Parathyroid adenoma (tissue), 2 donors: Measurements from ENCODE around the gene EDEM2.

ENCODE experiments used
- H2AFZ ChIP-seq: fragments of 300-600 bp; sonication (generic); one replicate; pipeline ENCODE4 v1.7.0; 2017; ENCODE audit warnings: antibody characterized with exemption, mild to moderate bottlenecking
- H3K27ac ChIP-seq: fragments of 300-600 bp; sonication (generic); one replicate; pipeline ENCODE4 v1.7.0; 2017
- H3K27me3 ChIP-seq: fragments of 300-600 bp; sonication (generic); one replicate; pipeline ENCODE4 v1.7.0; 2017; ENCODE audit warnings: low read length; ENCODE audit not compliant: control insufficient read depth, insufficient read depth
- H3K36me3 ChIP-seq: fragments of 300-600 bp; sonication (generic); one replicate; pipeline ENCODE4 v1.7.0; 2017; ENCODE audit warnings: low read length; ENCODE audit not compliant: control insufficient read depth, insufficient read depth
- H3K4me1 ChIP-seq: fragments of 300-600 bp; sonication (generic); one replicate; pipeline ENCODE4 v1.7.0; 2017; ENCODE audit warnings: control low read depth
- H3K4me2 ChIP-seq: fragments of 300-600 bp; sonication (generic); one replicate; pipeline ENCODE4 v1.7.0; 2017; ENCODE audit warnings: low read length
- H3K4me3 ChIP-seq: fragments of 300-600 bp; sonication (generic); one replicate; pipeline ENCODE4 v1.7.0; 2017; ENCODE audit warnings: low read depth, low read length
- H3K79me2 ChIP-seq: fragments of 300-600 bp; sonication (generic); one replicate; pipeline ENCODE4 v1.7.0; 2017; ENCODE audit warnings: control low read depth
- H3K9ac ChIP-seq: fragments of 300-600 bp; sonication (generic); one replicate; pipeline ENCODE4 v1.7.0; 2017; ENCODE audit warnings: mild to moderate bottlenecking
- H3K9me3 ChIP-seq: fragments of 300-600 bp; sonication (generic); one replicate; pipeline ENCODE4 v1.7.0; 2017; ENCODE audit warnings: low read length; ENCODE audit not compliant: control insufficient read depth
- CTCF ChIP-seq: fragments of 300-600 bp; sonication (generic); IDR thresholded peaks from one replicate; pipeline ENCODE4 v1.7.0; 2017; ENCODE audit warnings: antibody characterized with exemption, mild to moderate bottlenecking
- donor health status: primary hyperparathyroidism.

EDEM2 gene

GRCh38 chr20:35101620-35102019 is 45.5 kb downstream of the EDEM2 start:
- H3K4me1 ChIP-seq: peaks cover under 1% of the 10 kb centered on the region
- no peak overlapping the region for H3K4me3 ChIP-seq
- no peaks in the 10 kb centered on the region for H3K36me3 ChIP-seq
- H2AFZ ChIP-seq: no peak overlapping the region
- no peaks in the 10 kb centered on the region for H3K27me3 ChIP-seq
- TF ChIP-seq CTCF: no peak
- no peak overlapping the region for H3K9ac ChIP-seq
- no peaks in the 10 kb centered on the region for H3K79me2 ChIP-seq
- no peaks in the 10 kb centered on the region for H3K9me3 ChIP-seq
- H3K27ac ChIP-seq: no peak overlapping the region
- no peak overlapping the region for H3K4me2 ChIP-seq

DNA sequence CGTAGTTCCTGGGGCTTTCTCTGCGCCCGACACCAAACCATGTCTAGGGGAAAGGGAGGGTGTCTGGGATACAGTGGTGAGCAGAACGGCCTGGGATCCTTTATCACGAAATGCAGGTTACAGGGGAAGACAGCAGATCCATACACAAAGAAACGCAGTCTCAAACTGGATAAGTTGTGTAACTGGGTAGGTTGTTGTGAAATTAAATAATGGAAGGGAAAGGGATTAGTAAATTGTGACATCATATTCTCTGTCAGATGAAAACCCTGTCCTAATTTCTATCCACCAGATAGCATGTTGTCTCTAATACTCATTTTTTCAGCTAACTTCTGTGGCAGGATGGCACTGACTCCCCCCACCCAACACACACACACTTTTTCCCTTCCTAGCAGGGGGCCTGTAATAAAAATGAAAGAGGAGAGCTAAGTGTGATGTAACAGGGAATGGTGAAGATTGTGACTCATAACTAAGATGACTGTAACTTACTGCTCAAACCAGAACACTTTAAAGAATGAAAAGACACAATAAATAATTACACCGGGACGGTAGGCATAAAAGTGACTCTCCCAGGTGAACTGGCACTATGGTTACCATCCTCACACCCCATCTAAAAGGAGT is 53.8 kb downstream of the EDEM2 start:
- peaks cover 22% of the 10 kb centered on the region for H3K79me2 ChIP-seq
- TF ChIP-seq CTCF: no peak
- H3K4me1 ChIP-seq: peaks cover 5% of the 10 kb centered on the region
- H2AFZ ChIP-seq: peak overlapping the region; percentile 83
- peak overlapping the region; percentile 90 for H3K4me3 ChIP-seq
- H3K36me3 ChIP-seq: no peaks in the 10 kb centered on the region
- no peak overlapping the region for H3K9ac ChIP-seq
- H3K4me2 ChIP-seq: peak overlapping the region; percentile 57
- H3K27me3 ChIP-seq: no peaks in the 10 kb centered on the region
- peak overlapping the region; percentile 90 for H3K27ac ChIP-seq
- H3K9me3 ChIP-seq: no peaks in the 10 kb centered on the region

GRCh38 chr20:35092524-35093266 is 54.4 kb downstream of the EDEM2 start, which contains the start of gene TRPC4AP:
Gene TRPC4AP, minus strand, starts transcription at chr20:35092807. Its CDS starts 26 bp downstream, at chr20:35092781.
- Histone ChIP-seq H3K27ac (peak within 1 kb of the TSS; percentile 90), H3K4me3 (peak within 1 kb of the TSS; percentile 90), H3K9ac (peak within 1 kb of the TSS; percentile 93), H3K27me3 (no peaks in the 10 kb centered on the region), H3K9me3 (no peaks in the 10 kb centered on the region), H3K4me2 (peak within 1 kb of the TSS; percentile 78), H2AFZ (peak within 1 kb of the TSS; percentile 83), H3K4me1 (peaks cover 11% of the 10 kb centered on the region), H3K36me3 (no peaks in the 10 kb centered on the region), H3K79me2 (peaks cover 29% of the 10 kb centered on the region)
- TF ChIP-seq CTCF: peak; percentile 98

DNA sequence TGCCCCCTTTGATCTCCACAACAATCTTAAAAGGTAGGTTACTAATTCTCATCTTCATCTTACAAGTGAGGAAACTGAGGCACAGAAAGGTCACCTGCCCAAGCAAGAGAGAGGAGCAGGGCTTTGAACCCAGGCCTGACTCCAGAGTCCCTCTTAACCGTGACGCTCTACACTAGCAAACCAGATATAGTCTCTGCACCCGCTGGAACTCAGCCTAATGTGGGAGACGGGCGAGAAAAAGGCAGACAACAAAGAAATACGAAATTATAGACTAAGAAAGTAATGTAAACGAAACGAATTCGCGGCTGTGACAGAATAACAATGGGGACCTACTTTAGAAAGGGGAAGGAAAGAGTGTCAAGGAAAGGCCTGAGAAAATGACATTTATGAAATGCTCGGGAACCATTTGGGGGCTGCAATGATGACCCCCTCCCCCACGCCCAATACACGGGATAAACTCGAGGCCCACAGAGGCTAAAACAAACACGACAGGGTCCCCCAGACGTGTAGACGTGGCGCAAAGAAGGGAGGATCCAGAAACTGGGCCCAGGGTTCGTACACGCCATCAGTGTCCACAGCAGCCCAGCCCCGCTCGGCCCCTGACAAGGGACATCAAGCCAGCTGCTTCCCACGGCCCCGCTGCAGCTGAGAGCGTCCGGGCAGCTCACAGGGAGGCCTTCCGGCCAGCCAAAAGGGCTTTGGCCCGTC is 55.2 kb downstream of the EDEM2 start:
- H3K27me3 ChIP-seq: no peaks in the 10 kb centered on the region
- H3K9ac ChIP-seq: peak overlapping the region; percentile 93
- peak overlapping the region; percentile 90 for H3K4me3 ChIP-seq
- no peaks in the 10 kb centered on the region for H3K9me3 ChIP-seq
- H3K79me2 ChIP-seq: peaks cover 33% of the 10 kb centered on the region
- no peaks in the 10 kb centered on the region for H3K36me3 ChIP-seq
- H3K27ac ChIP-seq: peak overlapping the region; percentile 90
- peak overlapping the region; percentile 83 for H2AFZ ChIP-seq
- peaks cover 14% of the 10 kb centered on the region for H3K4me1 ChIP-seq
- H3K4me2 ChIP-seq: peak overlapping the region; percentile 78
- no peak for TF ChIP-seq CTCF
